Measurements from ENCODE around the gene DSG3.

DNA sequence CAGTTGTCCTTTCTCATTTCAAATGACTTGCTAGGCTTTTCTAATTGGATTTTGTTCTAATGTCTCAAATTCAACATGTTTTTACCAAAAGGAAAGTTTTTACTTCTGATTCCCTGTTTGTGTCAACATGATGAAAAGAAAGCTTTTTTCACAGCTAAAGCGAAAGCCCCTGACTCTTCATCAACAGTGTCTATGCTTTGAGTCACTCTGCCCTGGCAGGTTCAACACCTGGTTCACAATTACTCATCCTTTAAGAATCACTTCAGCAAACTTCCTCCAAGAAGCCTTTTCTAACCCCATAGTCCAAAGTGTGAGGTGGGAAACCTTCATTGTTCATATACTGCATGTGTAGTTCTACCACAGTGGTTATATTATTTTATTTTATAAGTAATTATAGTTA is 42.8 kb downstream of the DSG3 start:
- TF ChIP-seq NFRKB (IDR thresholded peaks at IDR 0.05): no peak
- no peak for TF ChIP-seq FOXM1 (IDR thresholded peaks at IDR 0.05; ENCODE audit: borderline replicate concordance)
- no peak for TF ChIP-seq SP1 (IDR thresholded peaks at IDR 0.05)
- TF ChIP-seq ZNF384 (IDR thresholded peaks at IDR 0.05): no peak
- TF ChIP-seq TARDBP (IDR thresholded peaks at IDR 0.05): no peak
- TF ChIP-seq FOXK2 (IDR thresholded peaks at IDR 0.05): no peak
- TF ChIP-seq ARNT (IDR thresholded peaks at IDR 0.05): no peak
- no peak for TF ChIP-seq PKNOX1 (IDR thresholded peaks at IDR 0.05)
- no peak for TF ChIP-seq HDGF (IDR thresholded peaks at IDR 0.05; ENCODE audit: borderline replicate concordance)
- TF ChIP-seq CTBP1 (IDR thresholded peaks at IDR 0.05; ENCODE audit: borderline replicate concordance): no peak
- TF ChIP-seq ELF4 (IDR thresholded peaks at IDR 0.05): no peak
- no peak for TF ChIP-seq SUZ12 (IDR thresholded peaks at IDR 0.05)
